ENCODE measurements around the gene RPL35.
"Not testable (repeated sequence)": the region's sequence is repeated elsewhere in the genome, so short reads cannot be mapped to it uniquely, and the experiment has no call there.

The RPL35 gene

DNA sequence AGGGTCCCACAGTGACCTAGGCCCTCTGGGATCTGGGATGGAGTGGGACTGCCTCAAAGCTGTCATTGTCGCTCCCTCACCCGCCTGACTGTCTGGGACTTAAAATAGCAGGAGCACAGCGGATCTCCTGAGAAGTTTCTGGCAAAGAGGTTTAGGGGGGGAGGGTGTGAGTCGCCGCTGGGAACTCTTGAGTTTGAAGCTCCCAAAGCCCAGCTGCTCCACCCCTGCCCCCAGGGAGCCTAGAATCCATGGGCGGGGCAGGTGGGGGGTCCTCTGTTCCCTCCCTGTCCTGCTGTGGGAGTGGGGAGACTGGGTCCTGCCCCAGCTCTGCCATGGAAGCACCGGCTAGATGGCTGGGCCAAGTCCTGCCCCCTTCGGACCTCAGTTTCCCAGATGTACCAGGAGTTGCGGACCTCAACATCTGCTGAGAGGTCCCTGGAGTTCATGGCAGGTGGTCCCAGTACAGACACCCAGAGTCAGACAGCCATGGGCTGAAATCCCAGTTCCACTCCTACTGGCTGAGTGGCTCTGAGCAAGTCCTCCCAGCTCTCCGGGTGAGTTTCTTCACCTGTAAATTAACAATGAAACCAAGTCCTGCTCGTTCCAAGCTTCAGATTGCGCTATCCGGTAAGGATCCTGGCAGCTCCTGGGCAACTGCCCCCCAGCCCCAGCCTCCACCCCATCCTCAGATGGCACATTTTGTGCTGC is 9.5 kb downstream of the RPL35 start:
- no peak for DNase-seq

DNA sequence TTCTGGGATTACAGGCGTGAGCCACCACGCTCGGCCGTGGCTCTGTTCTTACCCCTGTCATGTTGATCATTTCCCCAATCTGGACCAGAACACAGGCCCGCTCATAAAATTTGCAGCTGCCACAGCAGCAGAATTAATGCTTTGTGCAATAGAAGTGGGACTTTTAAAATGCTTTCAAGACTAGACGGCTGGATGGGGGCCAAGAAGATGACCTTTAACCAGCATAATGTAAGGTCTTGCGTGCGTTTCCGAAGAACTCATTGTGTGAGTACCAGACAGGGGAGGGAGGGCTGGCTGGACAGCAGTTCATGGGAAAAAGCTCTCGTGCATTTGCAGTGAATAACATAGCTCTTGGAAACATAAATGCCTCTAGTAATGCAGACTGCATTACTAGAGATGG is 12.0 kb downstream of the RPL35 start:
- DNase-seq, result peak; percentile 64

DNA sequence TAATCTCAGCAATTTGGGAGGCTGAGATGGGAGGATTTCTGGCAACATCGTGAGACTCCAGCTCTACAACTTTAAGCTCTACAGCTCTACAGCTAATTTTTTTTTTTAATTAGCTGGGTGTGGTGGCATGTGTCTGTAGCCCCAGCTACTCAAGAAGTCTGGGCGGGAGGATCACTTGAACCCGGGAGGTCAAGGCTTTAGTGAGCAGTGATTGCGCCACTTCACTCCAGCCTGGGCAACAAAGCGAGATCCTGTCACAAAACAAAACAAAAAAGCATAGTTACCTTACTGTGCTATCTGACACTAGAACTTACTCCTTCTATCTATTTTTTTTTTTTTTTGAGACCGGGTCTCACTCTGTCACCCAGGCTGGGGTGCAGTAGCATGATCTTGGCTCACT is 14.8 kb downstream of the RPL35 start:
- no peak for DNase-seq

DNA sequence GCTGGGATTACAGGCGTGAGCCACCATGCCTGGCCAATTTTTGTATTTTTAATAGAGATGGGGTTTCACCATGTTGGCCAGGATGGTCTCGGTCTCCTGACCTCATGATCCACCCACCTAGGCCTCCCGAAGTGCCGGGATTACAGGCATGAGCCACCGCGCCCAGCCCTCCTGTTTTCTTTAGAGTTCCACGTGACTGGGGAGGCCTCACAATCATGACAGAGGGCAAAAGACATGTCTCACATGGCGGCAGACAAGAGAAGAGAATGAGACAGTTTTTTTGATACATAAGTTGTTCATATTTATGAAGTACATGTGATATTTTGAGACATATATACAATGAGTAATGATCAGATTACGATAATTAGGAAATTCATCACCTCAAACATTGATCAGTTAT is 15.3 kb downstream of the RPL35 start:
- not testable (repeated sequence) for DNase-seq

DNA sequence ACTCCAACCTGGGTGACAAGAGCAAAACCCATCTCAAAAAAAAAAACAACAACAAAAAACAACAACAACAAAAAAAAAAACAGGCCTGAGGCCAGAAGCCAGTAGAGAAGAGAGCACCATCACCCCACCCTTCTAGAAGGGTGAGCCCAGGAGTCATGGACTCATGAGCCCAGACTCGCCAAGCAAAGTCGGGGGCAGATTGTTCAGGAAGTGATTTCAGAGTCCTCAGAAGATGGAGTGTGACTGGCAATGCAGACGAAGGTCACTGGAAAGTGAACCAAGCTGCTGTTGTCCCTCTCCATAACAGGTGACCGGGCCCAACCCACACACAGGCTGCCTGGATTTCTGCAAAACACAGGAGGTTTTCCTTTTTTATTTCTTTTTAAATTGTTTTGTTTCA is 17.5 kb downstream of the RPL35 start:
- DNase-seq, result no peak

DNA sequence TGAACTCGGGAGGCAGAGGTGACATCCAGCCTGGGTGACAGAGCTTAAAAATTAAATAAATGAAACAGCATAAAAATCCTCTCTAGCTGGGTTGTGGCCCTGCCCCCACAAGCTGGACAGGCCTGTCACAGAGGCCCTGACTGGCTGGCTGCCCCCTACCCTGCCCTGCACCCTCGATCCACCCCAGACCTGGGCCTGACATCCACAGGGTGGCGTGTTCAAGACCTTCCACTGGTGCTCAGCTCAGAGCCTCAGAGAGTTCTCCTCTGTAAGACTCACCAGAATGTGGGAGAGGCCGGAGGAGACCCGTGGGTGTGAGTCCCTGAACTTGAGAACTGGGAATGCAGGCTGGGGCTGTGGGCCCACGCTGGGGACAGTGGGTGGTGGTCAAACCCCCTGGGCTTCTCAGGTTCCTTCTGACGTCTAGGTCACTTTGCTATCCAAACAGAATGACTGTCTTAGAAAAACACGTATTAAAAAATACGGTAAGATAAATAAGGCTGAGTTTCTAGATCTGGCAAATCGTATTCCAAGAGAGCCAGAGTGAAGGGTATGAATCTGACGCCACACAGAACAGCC is 18.2 kb downstream of the RPL35 start:
- no peak for DNase-seq

DNA sequence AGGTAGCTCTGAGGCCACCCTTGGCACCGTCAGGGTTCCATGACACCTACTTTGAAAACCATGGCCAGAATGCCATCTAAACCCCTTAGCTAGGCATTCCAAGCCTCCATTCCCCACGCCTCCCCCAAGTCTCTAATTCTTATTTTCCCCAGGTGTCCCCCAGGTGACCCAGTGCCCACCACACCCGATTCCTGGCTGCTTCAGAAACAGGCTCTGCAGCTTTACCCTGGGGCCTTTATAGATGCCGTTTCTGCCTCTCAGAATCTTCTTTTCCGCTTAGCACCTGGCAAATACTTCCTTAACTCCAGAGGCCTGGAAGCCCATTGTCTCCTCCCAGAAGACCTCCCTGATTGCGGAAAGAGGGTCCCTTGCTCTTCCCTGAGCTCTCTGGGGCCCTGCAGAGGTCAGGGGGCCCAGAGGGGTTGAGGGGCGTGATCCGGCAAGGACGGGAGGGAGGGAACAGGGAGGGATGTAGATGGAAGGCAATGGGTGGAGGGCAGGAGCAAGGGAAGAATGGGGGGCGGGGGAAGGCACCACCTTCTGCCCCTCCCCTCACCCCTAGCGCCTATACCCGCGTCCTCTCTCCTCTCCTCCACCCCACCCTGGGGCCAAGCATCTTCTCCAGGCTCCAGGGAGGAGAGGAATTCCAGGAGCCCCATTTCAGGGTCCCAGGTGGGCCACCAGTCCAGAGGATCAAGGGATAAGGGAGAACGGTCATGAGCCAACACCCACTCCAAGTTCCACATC is 20.5 kb downstream of the RPL35 start:
- DNase-seq, result no peak

DNA sequence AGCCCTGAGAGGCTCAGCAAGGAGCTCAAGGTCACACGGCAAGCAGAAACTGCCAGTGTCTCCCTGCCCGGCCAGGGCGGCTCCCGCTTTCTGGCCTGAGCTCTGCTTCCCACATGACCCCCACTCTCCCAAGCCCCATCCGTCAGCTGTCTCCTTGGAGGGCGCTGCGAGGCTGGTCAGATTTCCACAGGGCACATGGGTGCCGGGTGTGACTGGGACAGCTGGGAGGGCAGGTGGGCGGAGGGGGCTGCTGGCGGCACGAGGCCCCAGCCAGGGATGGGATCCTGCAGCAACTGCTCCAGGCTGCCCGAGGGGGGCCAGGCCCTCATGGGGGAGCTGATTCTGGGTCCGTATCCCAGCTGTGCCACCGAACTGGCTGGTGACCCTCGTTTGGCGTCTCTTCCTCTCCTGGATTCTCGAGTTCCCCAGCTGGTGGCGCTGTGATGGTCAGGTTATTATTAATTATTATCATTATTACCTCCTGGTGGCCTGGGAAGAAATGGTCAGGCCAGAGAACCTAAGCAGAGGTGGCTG is 21.4 kb downstream of the RPL35 start:
- DNase-seq, result no peak

DNA sequence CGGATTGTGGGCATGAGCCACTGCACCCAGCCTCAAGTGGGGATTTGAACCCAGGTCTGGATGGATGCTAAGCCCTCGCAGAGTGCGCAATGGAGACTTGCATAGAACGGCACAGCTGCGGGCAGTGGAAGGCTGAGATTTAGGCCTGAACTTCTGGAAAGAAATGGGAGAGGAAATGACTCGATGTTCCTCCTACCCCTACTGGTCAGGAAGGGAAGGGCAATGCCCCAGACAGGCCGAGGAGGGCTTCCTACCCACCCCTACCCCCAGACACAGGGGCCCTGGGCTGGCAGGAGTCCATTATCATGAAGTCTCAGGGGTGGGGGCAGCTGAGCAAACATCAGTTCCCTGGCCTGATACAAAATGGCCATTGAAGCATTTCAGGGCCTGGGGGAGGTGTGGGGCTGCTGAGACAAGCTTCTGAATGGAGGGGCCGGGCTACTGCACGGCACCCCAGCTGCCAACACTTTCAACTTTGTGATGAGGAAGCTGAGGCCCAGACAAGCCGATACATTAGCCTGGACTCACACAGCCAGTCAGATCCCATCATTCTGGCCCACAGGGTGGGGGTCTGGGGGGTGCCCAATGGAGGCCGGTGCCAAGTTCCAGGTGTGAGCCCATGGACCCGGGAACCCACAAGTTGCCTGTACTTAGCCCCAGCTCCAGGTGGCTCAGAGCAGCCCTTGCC is 22.0 kb downstream of the RPL35 start:
- DNase-seq, result peak; percentile 26

DNA sequence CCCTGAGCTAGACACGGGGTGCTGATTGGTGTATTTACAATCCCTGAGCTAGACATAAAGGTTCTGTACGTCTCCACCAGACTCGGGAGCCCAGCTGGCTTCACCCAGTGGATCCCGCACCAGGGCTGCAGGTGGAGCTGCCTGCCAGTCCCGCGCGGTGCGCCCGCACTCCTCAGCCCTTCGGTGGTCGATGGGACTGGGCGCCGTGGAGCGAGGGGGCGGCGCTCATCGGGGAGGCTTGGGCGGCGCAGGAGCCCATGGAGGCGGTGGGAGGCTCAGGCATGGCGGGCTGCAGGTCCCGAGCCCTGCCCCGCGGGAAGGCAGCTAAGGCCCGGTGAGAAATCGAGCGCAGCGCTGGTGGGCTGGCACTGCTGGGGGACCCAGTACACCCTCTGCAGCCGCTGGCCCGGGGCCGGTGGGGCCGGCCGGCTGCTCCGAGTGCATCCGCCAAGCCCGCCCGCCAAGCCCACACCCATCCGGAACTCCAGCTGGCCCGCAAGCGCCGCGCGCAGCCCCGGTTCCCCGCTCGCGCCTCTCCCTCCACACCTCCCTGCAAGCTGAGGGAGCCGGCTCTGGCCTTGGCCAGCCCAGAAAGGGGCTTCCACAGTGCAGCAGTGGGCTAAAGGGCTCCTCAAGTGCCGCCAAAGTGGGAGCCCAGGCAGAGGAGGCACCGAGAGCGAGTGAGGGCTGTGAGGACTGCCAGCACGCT is 23.0 kb downstream of the RPL35 start:
- not testable (repeated sequence) for DNase-seq

DNA sequence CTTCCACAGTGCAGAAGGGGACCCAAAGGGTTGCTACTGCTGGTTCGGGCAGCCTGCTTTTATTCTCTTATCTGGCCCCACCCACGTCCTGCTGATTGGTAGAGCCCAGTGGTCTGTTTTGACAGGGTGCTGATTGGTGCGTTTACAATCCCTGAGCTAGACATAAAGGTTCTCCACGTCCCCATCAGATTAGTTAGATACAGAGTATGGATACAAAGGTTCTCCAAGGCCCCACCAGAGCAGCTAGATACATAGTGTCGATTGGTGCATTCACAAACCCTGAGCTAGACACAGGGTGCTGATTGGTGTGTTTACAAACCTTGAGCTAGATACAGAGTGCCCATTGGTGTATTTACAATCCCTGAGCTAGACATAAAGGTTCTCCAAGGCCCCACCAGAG is 23.6 kb downstream of the RPL35 start:
- not testable (repeated sequence) for DNase-seq

DNA sequence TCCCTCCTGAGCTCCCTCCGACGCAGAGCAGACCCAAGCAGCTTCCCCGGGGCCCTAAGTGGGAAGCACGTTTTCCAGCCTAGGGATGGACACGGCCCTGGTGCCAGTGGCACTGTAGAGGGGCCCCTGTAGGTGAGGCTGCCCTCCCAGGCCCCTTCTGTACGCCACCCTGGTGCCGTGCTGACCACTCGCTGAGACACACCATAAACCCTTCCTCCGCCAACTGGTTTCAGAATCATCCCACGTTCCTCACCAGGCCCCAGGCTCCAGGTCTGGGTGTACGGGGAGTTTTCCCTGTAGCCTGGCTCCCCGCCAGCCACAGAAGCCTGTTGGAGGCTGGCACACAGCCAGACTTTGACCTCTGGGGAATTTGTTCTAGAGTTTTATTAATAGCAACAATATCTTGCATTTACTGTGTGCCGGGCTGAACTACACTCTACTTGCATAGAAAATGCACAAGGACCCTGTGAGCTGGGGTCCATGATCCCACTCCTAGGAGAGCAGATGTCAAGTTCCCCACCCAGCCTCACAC is 26.7 kb downstream of the RPL35 start:
- DNase-seq, result peak; percentile 82

DNA sequence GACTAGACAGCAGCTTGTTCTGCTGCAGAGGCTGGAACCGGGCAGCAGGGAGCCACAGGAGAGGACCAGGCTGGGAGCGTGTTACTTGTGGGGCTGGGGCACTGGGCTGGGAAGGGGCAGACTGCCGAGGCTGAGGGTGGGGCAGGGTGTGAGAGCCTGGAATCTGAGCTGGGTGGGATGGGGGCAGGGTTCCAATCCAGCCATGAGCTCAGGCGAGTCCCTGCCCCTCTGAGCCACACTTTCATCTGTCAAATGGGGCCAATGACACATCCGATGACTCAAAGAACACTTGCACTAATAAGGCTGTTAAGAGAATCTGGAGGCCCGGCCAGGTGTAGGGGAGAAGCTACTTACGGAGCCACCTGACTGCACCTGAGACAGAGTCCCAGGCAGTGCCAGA is 27.2 kb downstream of the RPL35 start:
- peak; percentile 72 for DNase-seq

DNA sequence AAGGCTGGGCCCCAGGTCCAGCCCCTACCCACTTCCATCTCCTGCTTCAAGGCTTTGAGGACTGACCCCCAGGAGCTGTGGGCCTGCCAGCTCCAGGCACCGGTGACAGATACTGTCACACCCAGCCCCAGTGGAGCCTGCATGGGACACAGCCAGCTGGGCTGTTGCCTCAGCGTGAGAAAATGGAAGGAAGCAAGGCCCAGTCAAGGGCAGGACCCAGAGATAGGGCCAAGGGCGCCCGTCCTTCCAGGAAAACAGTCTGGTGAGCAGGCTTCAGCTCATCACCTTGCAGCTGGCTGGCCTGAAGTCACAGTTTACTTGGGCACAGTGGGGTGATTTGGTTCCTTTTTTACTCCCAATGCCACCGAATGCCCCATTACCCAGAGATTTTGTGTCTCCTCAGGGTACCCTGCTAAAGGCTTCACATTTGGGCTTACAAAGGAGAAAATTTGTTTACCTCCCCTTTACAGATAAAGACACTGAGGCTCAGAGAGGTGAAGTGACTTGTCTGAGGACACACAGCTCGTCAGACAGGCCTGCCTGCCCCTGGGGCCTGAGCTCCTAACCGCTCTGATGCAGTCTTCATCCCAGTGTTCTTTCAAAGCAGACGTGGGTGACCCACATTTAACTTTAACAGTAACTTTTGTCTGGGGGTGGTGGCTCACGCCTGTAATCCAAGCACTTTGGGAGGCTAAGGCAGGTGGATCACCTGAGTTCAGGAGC is 30.0 kb downstream of the RPL35 start:
- DNase-seq, result no peak

DNA sequence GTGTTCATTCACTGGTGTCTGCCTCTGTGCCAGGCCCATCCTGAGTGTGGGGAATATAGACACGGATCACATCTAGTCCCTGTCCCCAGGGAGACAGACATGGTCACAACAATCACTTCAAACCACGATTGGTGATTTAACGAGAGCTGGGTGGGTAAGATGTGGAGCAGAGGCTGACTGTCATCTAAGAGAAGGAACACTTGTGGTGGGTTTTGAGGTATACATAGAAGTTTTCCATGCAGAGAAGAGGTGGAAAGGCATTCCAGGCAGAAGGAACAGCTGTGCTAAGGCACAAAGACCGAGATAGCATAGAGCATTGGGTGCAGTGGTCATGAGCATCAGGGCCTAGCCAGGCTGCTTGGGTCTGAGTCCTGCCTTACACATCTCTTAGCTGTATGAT is 31.2 kb downstream of the RPL35 start:
- no peak for DNase-seq

DNA sequence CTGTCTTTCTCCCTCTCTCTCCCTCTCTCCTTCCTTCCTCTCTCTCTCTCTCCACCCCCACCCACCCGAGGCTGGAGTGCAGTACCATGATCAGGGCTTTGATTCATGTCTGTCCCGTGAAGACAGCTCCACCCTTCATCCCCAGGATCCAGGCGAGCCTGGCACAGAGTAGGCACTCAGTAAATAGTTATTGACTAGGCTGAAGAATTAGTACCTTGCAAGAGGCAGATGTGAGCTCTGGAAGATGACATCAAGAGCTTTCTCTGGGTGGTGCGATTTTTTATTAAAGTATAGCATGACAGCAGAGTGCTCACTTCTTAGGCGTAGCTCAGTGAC is 32.5 kb downstream of the RPL35 start:
- no peak for DNase-seq

DNA sequence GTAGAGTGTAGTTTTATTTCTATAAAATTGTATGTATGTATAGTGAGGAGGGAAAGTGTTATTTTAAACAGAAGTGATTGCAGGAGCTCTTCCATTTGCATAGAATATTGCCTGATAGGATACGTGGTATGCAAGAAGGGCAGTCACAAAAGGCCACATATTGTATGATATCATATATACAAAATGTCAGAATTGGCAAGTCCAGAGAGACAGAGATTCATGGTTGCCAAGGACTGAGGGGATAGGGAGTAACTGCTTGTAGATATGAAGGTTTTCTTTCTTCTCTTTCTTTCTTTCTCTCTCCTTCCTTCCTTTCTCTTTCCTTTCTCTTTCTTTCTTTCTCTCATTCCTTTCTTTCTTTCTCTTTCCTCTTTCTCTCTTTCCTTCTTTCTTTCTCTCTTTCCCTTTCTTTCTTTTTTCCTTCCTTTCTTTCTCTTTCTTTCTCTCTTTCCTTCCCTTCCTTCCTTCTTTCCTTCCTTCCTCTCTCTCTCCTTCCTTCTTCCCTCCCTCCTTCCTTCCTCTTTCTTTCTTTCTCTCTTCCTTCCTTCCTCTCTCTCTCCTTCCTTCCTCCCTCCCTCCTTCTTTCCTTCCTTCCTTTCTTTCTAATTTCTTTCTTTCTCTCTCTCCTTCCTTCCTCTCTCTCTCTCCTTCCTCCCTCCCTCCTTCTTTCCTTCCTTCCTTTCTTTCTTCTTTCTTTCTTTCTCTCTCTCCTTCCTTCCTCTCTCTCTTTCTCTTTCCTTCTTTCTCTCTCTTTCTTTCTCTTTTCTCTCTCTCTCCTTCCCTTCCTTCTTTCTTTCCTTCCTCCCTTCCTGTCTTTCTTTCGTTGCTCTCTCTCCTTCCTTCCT is 33.0 kb downstream of the RPL35 start:
- no peak for DNase-seq

DNA sequence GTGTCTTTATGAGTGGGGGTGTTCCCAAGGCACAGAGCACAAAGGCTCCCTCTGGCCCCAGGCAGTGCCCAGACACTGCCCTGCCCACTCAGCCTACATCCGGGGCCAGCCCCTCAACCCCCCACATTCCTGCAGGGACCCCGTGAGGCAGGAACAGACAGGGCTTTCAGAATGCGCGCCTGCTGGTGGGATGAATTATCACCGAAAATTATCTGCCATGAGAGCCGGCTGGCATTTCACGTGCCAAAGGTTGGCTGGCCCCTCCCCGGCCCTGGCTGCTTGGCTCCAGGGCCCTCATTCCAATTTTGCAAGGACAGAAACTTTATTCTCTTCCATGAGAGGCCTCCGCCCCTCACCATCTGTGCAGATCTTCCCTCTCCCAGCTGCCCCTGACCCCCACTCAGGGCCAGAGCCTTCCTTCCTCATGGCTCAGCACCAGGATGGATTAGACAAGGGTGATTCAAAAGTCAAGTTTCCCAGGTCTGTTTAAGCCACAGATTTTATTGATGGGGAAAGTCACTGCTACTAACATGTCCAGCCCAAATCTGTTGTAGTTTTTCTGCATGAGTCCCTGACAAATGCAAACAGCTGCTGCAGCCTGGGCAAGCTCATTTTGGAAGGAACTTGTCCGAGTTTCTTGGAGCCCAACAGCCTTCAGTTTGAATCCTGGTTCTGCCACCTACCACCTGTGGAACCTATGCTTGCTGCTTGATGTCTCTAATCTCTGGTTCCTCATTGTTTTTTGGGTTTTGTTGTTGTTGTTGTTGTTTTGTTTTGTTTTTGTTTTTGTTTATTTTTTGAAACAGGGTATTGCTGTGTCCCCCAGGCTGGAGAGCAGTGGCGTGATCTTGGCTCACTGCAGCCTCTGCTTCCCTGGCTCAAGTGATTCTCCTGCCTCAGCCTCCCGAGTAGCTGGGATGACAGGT is 40.8 kb downstream of the RPL35 start:
- DNase-seq, result no peak

DNA sequence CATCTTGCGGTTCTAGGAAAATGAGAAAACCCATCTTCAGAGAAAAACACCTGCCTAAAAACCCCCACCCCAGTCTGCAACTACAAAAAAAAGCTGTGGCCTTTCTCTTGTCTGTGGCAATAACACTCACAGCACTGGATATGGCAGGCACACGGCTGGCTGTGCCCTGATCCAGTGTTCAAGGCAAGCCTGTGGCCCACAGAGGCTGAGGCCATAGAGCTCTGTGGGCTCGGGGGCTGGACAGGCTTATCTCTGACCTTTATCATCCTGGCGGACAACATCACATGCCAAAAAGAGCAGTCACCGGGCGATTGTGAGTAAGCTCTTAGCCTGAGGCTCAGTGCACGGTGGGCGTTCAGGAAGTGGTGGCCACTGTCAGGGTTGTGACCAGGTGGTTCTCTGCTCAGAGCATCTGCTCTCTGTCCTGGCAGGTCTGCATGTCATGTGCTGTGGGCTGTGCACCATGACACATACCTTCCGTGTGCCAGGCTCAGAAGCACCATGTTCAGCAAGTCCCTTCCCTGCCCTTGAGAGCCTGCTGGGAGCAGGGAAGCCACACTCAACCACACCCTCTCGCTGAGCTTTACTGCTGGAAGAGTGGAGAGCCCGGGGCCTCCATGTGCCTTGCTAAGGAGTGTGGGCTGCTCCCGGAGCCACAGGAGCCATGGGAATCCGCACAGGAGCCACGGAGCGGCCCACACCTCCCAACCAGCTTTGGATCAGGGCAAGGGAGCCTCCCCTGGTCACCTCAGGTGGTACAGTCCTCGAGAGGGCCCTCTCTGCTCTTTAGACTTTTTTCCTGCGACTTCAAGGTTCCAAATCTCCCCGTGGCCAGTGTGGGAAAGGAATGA is 43.1 kb downstream of the RPL35 start:
- no peak for DNase-seq
